ENCODE results near the gene CLIC6.

GRCh38 chr21:34707876-34708325 is 39.1 kb downstream of the CLIC6 start:
- TF ChIP-seq, protein P1, sequence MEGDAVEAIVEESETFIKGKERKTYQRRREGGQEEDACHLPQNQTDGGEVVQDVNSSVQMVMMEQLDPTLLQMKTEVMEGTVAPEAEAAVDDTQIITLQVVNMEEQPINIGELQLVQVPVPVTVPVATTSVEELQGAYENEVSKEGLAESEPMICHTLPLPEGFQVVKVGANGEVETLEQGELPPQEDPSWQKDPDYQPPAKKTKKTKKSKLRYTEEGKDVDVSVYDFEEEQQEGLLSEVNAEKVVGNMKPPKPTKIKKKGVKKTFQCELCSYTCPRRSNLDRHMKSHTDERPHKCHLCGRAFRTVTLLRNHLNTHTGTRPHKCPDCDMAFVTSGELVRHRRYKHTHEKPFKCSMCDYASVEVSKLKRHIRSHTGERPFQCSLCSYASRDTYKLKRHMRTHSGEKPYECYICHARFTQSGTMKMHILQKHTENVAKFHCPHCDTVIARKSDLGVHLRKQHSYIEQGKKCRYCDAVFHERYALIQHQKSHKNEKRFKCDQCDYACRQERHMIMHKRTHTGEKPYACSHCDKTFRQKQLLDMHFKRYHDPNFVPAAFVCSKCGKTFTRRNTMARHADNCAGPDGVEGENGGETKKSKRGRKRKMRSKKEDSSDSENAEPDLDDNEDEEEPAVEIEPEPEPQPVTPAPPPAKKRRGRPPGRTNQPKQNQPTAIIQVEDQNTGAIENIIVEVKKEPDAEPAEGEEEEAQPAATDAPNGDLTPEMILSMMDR (IDR thresholded peaks at IDR 0.05) = no peak
- no peak for TF ChIP-seq POLR2A (IDR thresholded peaks at IDR 0.05)
